GM19043 (cell line): ENCODE results near the gene CCNG2.

Experiments used
- ATAC-seq: cut with Tn5 transposase; IDR thresholded peaks from one replicate; pipeline ENCODE4 v1.9.1; 2021; ENCODE audit warnings: low read depth; ENCODE audit not compliant: unreplicated experiment

CCNG2 gene

GRCh38 chr4:77174426-77174825 is 17.4 kb downstream of the CCNG2 start:
- no peak for ATAC-seq

- no peak for ATAC-seq
These were observed 18.2 kb downstream of the CCNG2 start for GRCh38 chr4:77175201-77175611.

- no peak for ATAC-seq
These were observed 19.6 kb downstream of the CCNG2 start for GRCh38 chr4:77176640-77177039.

- ATAC-seq, result no peak
These were observed 20.2 kb downstream of the CCNG2 start for GRCh38 chr4:77177199-77177598.

- ATAC-seq, result no peak
These were observed 21.6 kb downstream of the CCNG2 start for GRCh38 chr4:77178560-77178959.

- no peak for ATAC-seq
These were observed 22.5 kb downstream of the CCNG2 start for GRCh38 chr4:77179519-77179918.

- no peak for ATAC-seq
These were observed 24.7 kb downstream of the CCNG2 start for GRCh38 chr4:77181720-77182119.

- ATAC-seq, result no peak
These were observed 26.9 kb downstream of the CCNG2 start for GRCh38 chr4:77183777-77184420.

- no peak for ATAC-seq
These were observed 28.0 kb downstream of the CCNG2 start for GRCh38 chr4:77184974-77185373.

- ATAC-seq, result no peak
These were observed 28.7 kb downstream of the CCNG2 start for GRCh38 chr4:77185686-77186085.

GRCh38 chr4:77187322-77187721 is 30.3 kb downstream of the CCNG2 start:
- ATAC-seq, result no peak

GRCh38 chr4:77188498-77189220 is 31.7 kb downstream of the CCNG2 start:
- ATAC-seq, result no peak

GRCh38 chr4:77189412-77189811 is 32.4 kb downstream of the CCNG2 start:
- ATAC-seq, result no peak

- no peak for ATAC-seq
These were observed 33.0 kb downstream of the CCNG2 start for GRCh38 chr4:77190053-77190452.

GRCh38 chr4:77193046-77193445 is 36.0 kb downstream of the CCNG2 start:
- ATAC-seq, result no peak

- peak; percentile 94 for ATAC-seq
These were observed 36.6 kb downstream of the CCNG2 start for GRCh38 chr4:77193511-77194102.

GRCh38 chr4:77194366-77194765 is 37.4 kb downstream of the CCNG2 start:
- no peak for ATAC-seq

- no peak for ATAC-seq
These were observed 38.0 kb downstream of the CCNG2 start for GRCh38 chr4:77194989-77195388.

- no peak for ATAC-seq
These were observed 39.9 kb downstream of the CCNG2 start for GRCh38 chr4:77196866-77197265.

GRCh38 chr4:77197361-77197760 is 40.4 kb downstream of the CCNG2 start:
- no peak for ATAC-seq

GRCh38 chr4:77197831-77198230 is 40.8 kb downstream of the CCNG2 start:
- ATAC-seq, result no peak

- no peak for ATAC-seq
These were observed 42.3 kb downstream of the CCNG2 start for GRCh38 chr4:77199276-77199675.
